K562 (cell line): Measurements from ENCODE around the gene GRAMD2A. TPM values are rescaled to one million over a fixed set of nuclear protein-coding genes. Genes with fewer than 3 reads are reported as not detected.

Source experiments
- CREM ChIP-seq: IDR thresholded peaks from 2 replicates; pipeline ENCODE4 v1.6.1; 2014; ENCODE audit warnings: antibody characterized with exemption, low read depth
- CXXC5 ChIP-seq: fragments of 250-450 bp; sonication (Bioruptor Pico); IDR thresholded peaks from 2 replicates; pipeline ENCODE4 v1.8.0; 2022; ENCODE audit warnings: inconsistent platforms, mild to moderate bottlenecking, moderate library complexity
- EP300 ChIP-seq: IDR thresholded peaks from 2 replicates; pipeline ENCODE4 v1.6.1; 2012; ENCODE audit warnings: low read length, improper control_type of control experiment
- FOXJ3 ChIP-seq: sonication (generic); formaldehyde crosslinking; IDR thresholded peaks from 2 replicates; pipeline ENCODE4 v1.4.0; 2020; ENCODE audit warnings: mild to moderate bottlenecking, missing genetic modification reagents
- FOXP1 ChIP-seq: sonication (generic); formaldehyde crosslinking; IDR thresholded peaks from 2 replicates; pipeline ENCODE4 v1.8.0; 2022; ENCODE audit warnings: mild to moderate bottlenecking, missing genetic modification reagents
- FUS ChIP-seq: fragments of 200-400 bp; formaldehyde crosslinking; optimal IDR thresholded peaks from 2 replicates; pipeline ENCODE3; 2017; ENCODE audit warnings: low read depth, low read length
- JUNB ChIP-seq: fragments of 450-650 bp; formaldehyde crosslinking; conservative IDR thresholded peaks from 2 replicates; pipeline ENCODE4 v1.4.0; 2020; ENCODE audit warnings: mild to moderate bottlenecking
- JUND ChIP-seq, 2 experiments: IDR thresholded peaks; 2 replicates in 1 of 2; 3 replicates in 1 of 2; pipeline ENCODE4 v1.6.1; 2011; ENCODE audit warnings: borderline replicate concordance in 2 of 2, low read depth in 2 of 2, low read length in 2 of 2, improper control_type of control experiment in 1 of 2, missing biosample characterization in 1 of 2, missing genetic modification characterization in 1 of 2, missing genetic modification reagents in 1 of 2
- KDM1A ChIP-seq, 2 experiments: fragments of 450-650 bp; IDR thresholded peaks; 2 replicates each; pipeline ENCODE4 v1.6.1; 2016; ENCODE audit warnings: mild to moderate bottlenecking in 2 of 2
- LCOR ChIP-seq: sonication (generic); formaldehyde crosslinking; IDR thresholded peaks from 2 replicates; pipeline ENCODE4 v1.8.0; 2022; ENCODE audit warnings: mild to moderate bottlenecking, missing genetic modification reagents
- MEF2D ChIP-seq: conservative IDR thresholded peaks from 2 replicates; pipeline ENCODE4 v1.6.1; 2016; ENCODE audit warnings: low read depth, missing genetic modification characterization, missing compliant biosample characterization
- NCOR1 ChIP-seq: fragments of 450-650 bp; IDR thresholded peaks from 2 replicates; pipeline ENCODE4 v1.6.1; 2016; ENCODE audit warnings: mild to moderate bottlenecking, moderate library complexity
- NEUROD1 ChIP-seq: fragments of 150-350 bp; IDR thresholded peaks from 2 replicates; pipeline ENCODE4 v1.6.1; 2014; ENCODE audit warnings: borderline replicate concordance, low read length, low read depth; ENCODE audit not compliant: partially characterized antibody
- NONO ChIP-seq, 2 experiments: fragments of 200-400 bp in 1 of 2; fragments of 450-650 bp in 1 of 2; formaldehyde crosslinking in 1 of 2; IDR thresholded peaks; 2 replicates each; pipeline ENCODE4 v1.6.1; 2017; ENCODE audit warnings: low read depth in 2 of 2, mild to moderate bottlenecking in 2 of 2, moderate library complexity in 2 of 2, low read length in 1 of 2
- PML ChIP-seq: IDR thresholded peaks from 2 replicates; pipeline ENCODE4 v1.6.1; 2012; ENCODE audit warnings: low read length, inconsistent platforms
- RBM22 ChIP-seq: fragments of 200-400 bp; formaldehyde crosslinking; IDR thresholded peaks from 2 replicates; pipeline ENCODE4 v1.6.1; 2018; ENCODE audit warnings: low read length, low read depth; ENCODE audit not compliant: poor library complexity, severe bottlenecking
- RBM34 ChIP-seq: fragments of 200-400 bp; formaldehyde crosslinking; IDR thresholded peaks from 2 replicates; pipeline ENCODE4 v1.6.1; 2018; ENCODE audit warnings: low read length, borderline replicate concordance; ENCODE audit not compliant: insufficient read depth
- SETDB1 ChIP-seq: IDR thresholded peaks from one replicate; pipeline ENCODE4 v1.6.1; 2012; ENCODE audit warnings: low read length, control low read depth, inconsistent platforms
- SLC30A9 ChIP-seq: fragments of 250-450 bp; sonication (Bioruptor Pico); IDR thresholded peaks from 2 replicates; pipeline ENCODE4 v1.8.0; 2022; ENCODE audit warnings: mild to moderate bottlenecking, moderate library complexity
- SMAD4 ChIP-seq: fragments of 250-450 bp; sonication (Bioruptor Pico); conservative IDR thresholded peaks from 2 replicates; pipeline ENCODE4 v1.8.0; 2021; ENCODE audit warnings: inconsistent platforms, mild to moderate bottlenecking, moderate library complexity
- ZNF146 ChIP-seq: IDR thresholded peaks from one replicate; pipeline ENCODE4 v1.6.1; 2018; ENCODE audit warnings: missing compliant biosample characterization; ENCODE audit not compliant: unreplicated experiment
- ZNF224 ChIP-seq: sonication (generic); formaldehyde crosslinking; IDR thresholded peaks from 2 replicates; pipeline ENCODE4 v1.8.0; 2022; ENCODE audit warnings: mild to moderate bottlenecking, missing genetic modification reagents
- ZSCAN32 ChIP-seq: fragments of 450-650 bp; formaldehyde crosslinking; IDR thresholded peaks from 2 replicates; pipeline ENCODE4 v1.4.0; 2020; ENCODE audit warnings: mild to moderate bottlenecking, moderate library complexity
- polyA plus RNA-seq, 8 experiments: library from polyadenylated mRNA; depleted of rRNA in 4 of 8; stranded (reverse) in 5 of 8; unstranded in 3 of 8; fragments of >200 nt; fragmentation: Nextera tagmentation in 2 of 8; fragmentation: Illumina TruSeq in 1 of 8; extraction: Ambion mirVana in 2 of 8; extraction: Trizol in 1 of 8; gene quantifications; 2 replicates each; pipeline versions ENCODE4 v1.2.1 to v1.2.3, GENCODE V29; 2011 to 2014; ENCODE audit warnings: inconsistent platforms in 1 of 8, missing spikeins in 1 of 8
- total RNA-seq, 7 experiments: library from RNA; depleted of rRNA in 6 of 7; stranded (reverse); fragments of >200 nt in 6 of 7; fragmentation: Illumina TruSeq in 2 of 7; extraction: Trizol in 2 of 7; gene quantifications; 2 replicates each; pipeline versions ENCODE4 v1.2.1 to v1.2.3, GENCODE V29; 2011 to 2021; ENCODE audit warnings: low replicate concordance in 1 of 7
- TF ChIP-seq, protein P1 (sequence below): fragments of 450-650 bp; formaldehyde crosslinking; conservative IDR thresholded peaks from 2 replicates; pipeline ENCODE4 v1.4.0; 2022; ENCODE audit warnings: mild to moderate bottlenecking, missing genetic modification characterization
- TF ChIP-seq, protein P2 (sequence below): sonication (generic); formaldehyde crosslinking; IDR thresholded peaks from 2 replicates; pipeline ENCODE4 v1.9.0; 2022; ENCODE audit warnings: mild to moderate bottlenecking, missing genetic modification reagents
- TF ChIP-seq, protein P3 (sequence below): fragments of 200-800 bp; sonication (Bioruptor generic); IDR thresholded peaks from 2 replicates; pipeline ENCODE4 v1.6.1; 2017; ENCODE audit warnings: missing genetic modification characterization, missing compliant biosample characterization

Gene GRAMD2A
- total and polyA plus RNA-seq, 9 of the 15 experiments (the other 6 are each of a cell fraction or from before 2014, with no cell fraction given) = 0.08 to 0.22 TPM; not detected in 7

DNA sequence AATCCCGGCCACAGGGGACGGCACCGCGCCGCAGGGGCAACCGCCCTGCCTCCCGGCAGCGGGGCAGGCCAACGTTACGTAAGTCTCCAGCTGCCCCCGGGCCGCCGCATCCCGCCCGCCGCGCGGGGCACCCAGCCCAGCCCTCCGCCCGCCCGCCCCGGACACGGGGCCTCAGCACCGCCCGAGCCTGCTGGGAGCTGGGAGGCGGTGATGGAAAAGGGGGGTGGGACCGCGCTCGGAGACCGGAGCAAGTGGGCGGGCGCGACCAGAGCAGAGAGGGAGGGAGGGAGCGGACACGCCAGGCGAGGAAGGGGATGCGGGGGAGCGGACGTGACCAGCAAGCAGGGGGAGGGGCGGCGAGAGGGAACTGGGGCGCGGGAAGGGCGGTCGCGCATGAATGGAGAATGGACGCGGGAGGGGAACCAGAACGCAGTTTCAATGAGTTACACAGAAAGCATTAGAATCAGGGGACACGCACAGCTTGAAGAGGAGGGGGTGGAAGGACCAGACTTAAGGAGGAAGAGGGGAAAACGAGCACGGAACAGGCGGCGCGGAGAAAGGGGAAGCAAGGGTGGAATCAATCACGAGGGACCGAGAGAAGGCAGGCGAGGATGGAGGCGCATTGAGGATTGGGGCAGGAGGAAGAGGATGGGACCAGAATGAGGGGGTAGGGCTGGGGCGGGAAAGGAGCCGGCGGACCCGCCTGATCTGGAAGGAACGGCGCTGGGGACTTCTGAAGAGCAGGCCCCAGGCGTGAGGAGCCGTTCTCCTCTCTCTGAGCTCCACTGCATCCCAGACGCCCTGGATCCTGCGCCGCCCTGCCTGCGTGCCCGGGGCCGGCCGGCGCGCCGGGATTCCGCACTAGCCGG is 32.8 kb upstream of the GRAMD2A start (continued):
- no peak for TF ChIP-seq RBM22
- TF ChIP-seq CREM = peak; percentile 80
- peak; percentile 43 for TF ChIP-seq NCOR1
- no peak for TF ChIP-seq JUNB (CRISPR knock-in tag)
- no peak for TF ChIP-seq SETDB1
- no peak for TF ChIP-seq ZNF146 (CRISPR knock-in tag)
- no peak for TF ChIP-seq FUS
- TF ChIP-seq PML = 0 out of 2 replicates have a peak, but pooled peaks have one; percentile 8
- no peak for TF ChIP-seq LCOR (CRISPR knock-in tag)
- TF ChIP-seq NEUROD1 = peak; percentile 48
- no peak for TF ChIP-seq FOXP1 (CRISPR knock-in tag)
- 0 out of 4 replicates have a peak, but pooled peaks have one; percentile 9 to 25 for TF ChIP-seq KDM1A (IDR thresholded peaks at IDR 0.05)
- no peak for TF ChIP-seq RBM34
- TF ChIP-seq ZNF224 (CRISPR knock-in tag) = no peak
- TF ChIP-seq JUND (IDR thresholded peaks at IDR 0.05; ENCODE audit: borderline replicate concordance, low read depth, low read length) = 0 out of 2 replicates have a peak, but pooled peaks have one; percentile 6
- peak; percentile 28; the same call in 1 of the 3 replicates for TF ChIP-seq JUND (tag; IDR thresholded peaks at IDR 0.05; ENCODE audit: borderline replicate concordance, low read depth, low read length)
- no peak for TF ChIP-seq SLC30A9 (CRISPR knock-in tag)
- TF ChIP-seq ZSCAN32 = peak; percentile 37; the same call in 1 of the 2 replicates
- TF ChIP-seq MEF2D (tag) = no peak
- TF ChIP-seq CXXC5 (CRISPR knock-in tag) = no peak
- no peak for TF ChIP-seq FOXJ3 (CRISPR knock-in tag)
- TF ChIP-seq SMAD4 = no peak
- TF ChIP-seq EP300 = peak; percentile 4; the same call in 1 of the 2 replicates
- TF ChIP-seq, protein P1, sequence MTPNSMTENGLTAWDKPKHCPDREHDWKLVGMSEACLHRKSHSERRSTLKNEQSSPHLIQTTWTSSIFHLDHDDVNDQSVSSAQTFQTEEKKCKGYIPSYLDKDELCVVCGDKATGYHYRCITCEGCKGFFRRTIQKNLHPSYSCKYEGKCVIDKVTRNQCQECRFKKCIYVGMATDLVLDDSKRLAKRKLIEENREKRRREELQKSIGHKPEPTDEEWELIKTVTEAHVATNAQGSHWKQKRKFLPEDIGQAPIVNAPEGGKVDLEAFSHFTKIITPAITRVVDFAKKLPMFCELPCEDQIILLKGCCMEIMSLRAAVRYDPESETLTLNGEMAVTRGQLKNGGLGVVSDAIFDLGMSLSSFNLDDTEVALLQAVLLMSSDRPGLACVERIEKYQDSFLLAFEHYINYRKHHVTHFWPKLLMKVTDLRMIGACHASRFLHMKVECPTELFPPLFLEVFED (CRISPR knock-in tag) = 0 out of 2 replicates have a peak, but pooled peaks have one; percentile 74
- 0 out of 4 replicates have a peak, but pooled peaks of 1 of the 2 experiments have one; percentile 56 for TF ChIP-seq NONO (IDR thresholded peaks at IDR 0.05; ENCODE audit: low read depth in 2 of 2, low read length in 1 of 2)
- TF ChIP-seq, protein P2, sequence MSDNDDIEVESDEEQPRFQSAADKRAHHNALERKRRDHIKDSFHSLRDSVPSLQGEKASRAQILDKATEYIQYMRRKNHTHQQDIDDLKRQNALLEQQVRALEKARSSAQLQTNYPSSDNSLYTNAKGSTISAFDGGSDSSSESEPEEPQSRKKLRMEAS (CRISPR knock-in tag) = no peak
- TF ChIP-seq, protein P3, sequence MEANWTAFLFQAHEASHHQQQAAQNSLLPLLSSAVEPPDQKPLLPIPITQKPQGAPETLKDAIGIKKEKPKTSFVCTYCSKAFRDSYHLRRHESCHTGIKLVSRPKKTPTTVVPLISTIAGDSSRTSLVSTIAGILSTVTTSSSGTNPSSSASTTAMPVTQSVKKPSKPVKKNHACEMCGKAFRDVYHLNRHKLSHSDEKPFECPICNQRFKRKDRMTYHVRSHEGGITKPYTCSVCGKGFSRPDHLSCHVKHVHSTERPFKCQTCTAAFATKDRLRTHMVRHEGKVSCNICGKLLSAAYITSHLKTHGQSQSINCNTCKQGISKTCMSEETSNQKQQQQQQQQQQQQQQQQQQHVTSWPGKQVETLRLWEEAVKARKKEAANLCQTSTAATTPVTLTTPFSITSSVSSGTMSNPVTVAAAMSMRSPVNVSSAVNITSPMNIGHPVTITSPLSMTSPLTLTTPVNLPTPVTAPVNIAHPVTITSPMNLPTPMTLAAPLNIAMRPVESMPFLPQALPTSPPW = peak; percentile 78
